ENCODE results near the gene GPR39. TPM values are rescaled to one million over a fixed set of nuclear protein-coding genes. Genes with fewer than 3 reads are reported as not detected.

Gene GPR39
- total RNA-seq, 4 donors from 2014 or later = 0.21 to 1.8 (median 0.22) TPM; not detected in 1

DNA sequence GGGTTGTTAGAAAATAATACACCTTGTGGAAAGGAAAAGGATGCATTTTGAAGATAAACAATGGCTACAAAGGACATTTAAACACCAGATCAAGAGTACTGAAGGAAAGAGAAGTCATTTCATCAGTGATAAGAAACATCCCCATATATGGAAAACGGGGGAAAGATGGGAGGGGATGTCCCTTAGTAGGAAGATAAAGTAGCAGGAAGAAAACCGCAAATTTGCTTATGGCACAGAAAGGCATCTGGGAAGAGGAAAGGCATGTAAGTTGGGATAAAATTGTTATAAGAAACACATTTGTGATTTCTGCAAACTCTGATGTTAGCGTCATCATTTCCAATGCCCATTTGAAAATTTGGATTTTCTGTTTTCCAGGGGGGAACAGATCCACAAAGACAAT, 263.9 kb downstream of the GPR39 start:
- H3K27ac ChIP-seq = no peak overlapping the region
- H3K4me3 ChIP-seq = no peak overlapping the region
- no peak for DNase-seq (ENCODE audit: low spot score in 2 of 2)
- H3K4me1 ChIP-seq = no peaks in the 10 kb centered on the region
- TF ChIP-seq POLR2A (IDR thresholded peaks at IDR 0.05) (no peak), EP300 (IDR thresholded peaks at IDR 0.05) (no peak)
- TF ChIP-seq, protein P1, sequence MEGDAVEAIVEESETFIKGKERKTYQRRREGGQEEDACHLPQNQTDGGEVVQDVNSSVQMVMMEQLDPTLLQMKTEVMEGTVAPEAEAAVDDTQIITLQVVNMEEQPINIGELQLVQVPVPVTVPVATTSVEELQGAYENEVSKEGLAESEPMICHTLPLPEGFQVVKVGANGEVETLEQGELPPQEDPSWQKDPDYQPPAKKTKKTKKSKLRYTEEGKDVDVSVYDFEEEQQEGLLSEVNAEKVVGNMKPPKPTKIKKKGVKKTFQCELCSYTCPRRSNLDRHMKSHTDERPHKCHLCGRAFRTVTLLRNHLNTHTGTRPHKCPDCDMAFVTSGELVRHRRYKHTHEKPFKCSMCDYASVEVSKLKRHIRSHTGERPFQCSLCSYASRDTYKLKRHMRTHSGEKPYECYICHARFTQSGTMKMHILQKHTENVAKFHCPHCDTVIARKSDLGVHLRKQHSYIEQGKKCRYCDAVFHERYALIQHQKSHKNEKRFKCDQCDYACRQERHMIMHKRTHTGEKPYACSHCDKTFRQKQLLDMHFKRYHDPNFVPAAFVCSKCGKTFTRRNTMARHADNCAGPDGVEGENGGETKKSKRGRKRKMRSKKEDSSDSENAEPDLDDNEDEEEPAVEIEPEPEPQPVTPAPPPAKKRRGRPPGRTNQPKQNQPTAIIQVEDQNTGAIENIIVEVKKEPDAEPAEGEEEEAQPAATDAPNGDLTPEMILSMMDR (IDR thresholded peaks at IDR 0.05) = no peak
- no peaks in the 10 kb centered on the region for H3K36me3 ChIP-seq
- no peaks in the 10 kb centered on the region for H3K9me3 ChIP-seq
- no peaks in the 10 kb centered on the region for H3K27me3 ChIP-seq
- 84 to 85% methylated on average over 3 of the region's 3 CpGs for WGBS, 2 donors

DNA sequence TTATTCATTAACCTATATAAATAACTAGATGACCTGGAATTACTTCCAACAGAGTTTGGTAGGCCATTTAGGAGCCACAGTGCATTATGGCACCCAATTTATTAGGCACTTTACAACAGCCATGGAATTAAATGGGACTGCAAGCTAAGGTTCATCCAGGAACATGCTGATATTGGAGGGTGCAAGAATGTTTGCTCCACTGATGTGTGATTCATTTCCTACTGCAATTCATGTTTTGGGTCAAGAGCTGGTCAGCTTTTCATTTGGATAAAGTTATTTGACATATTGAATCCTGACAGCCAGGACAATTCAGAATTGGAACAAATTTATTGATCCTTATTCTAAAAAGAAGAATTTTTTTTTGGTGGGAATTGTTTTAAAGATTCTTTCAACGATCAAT, 265.2 kb downstream of the GPR39 start:
- DNase-seq (ENCODE audit: low spot score in 2 of 2) = no peak
- H3K27me3 ChIP-seq = no peaks in the 10 kb centered on the region
- H3K4me1 ChIP-seq = no peaks in the 10 kb centered on the region
- H3K4me3 ChIP-seq = no peak overlapping the region
- no peaks in the 10 kb centered on the region for H3K36me3 ChIP-seq
- no peaks in the 10 kb centered on the region for H3K9me3 ChIP-seq
- H3K27ac ChIP-seq = no peak overlapping the region
- 64 to 70% methylated on average over 1 of the region's 1 CpG for WGBS, 2 donors
- TF ChIP-seq POLR2A (IDR thresholded peaks at IDR 0.05) (no peak), EP300 (IDR thresholded peaks at IDR 0.05) (no peak)
- TF ChIP-seq, protein P1 (IDR thresholded peaks at IDR 0.05) = no peak

DNA sequence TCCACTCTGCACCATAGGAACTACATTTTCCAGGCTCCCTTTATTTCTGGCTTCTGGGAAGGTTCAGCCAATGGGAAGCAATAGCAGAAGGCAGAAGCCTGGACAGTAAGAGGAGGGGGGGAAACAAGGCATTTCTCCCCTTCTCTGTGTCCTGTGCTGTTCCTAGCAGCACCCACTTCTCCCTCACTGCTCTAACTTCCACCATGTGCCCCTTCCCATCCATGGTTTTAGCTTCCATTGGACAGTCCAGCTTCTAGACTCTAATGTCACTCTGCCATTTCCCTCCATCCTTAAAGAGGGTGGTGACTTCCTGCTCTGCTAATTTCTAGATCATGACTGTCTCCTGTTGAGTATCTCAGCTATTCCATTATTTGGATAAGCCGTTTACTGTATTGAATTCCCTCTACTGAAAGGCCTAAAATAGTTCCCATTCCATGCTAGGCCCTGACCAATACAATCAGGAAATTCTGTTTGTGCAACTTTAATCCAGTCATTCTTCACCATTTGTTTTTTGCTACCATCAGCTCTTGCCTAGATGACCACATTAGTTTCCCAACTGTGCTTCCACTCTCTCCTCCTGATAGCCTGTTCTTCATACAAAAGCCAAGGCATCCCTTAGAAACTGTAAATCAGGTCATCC, 274.2 kb downstream of the GPR39 start:
- Histone ChIP-seq H3K9me3 (no peaks in the 10 kb centered on the region), H3K27ac (no peak overlapping the region), H3K27me3 (no peaks in the 10 kb centered on the region), H3K36me3 (no peaks in the 10 kb centered on the region), H3K4me3 (no peak overlapping the region), H3K4me1 (no peaks in the 10 kb centered on the region)
- DNase-seq (ENCODE audit: low spot score in 2 of 2) = no peak
- 28 to 39% methylated on average over 1 of the region's 1 CpG for WGBS, 2 donors
- TF ChIP-seq EP300 (IDR thresholded peaks at IDR 0.05) = no peak

DNA sequence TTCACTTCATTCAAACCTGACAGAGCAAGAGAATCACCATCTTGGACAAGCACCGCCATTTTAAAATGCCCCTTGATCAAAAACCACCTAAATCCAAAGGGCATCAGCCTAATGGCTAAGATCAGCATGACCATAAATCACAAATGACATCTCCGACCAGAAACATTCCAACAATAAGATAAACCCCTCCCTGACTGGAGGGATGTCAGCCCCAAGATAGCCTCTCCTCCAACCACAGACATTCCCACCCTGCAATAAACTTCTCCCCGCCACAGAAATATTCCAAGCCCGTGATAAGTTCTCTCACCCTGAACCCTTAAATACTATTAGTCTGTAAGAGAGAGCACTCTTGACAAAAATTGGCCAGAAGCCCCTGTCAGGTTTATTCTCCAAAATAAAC, 275.0 kb downstream of the GPR39 start:
- Histone ChIP-seq H3K9me3 (no peaks in the 10 kb centered on the region), H3K27me3 (no peaks in the 10 kb centered on the region), H3K4me1 (no peaks in the 10 kb centered on the region), H3K4me3 (no peak overlapping the region), H3K36me3 (no peaks in the 10 kb centered on the region), H3K27ac (no peak overlapping the region)
- no peak for DNase-seq (ENCODE audit: low spot score in 2 of 2)
- 86 to 91% methylated on average over 4 of the region's 4 CpGs for WGBS, 2 donors
- TF ChIP-seq POLR2A (IDR thresholded peaks at IDR 0.05) = no peak
- TF ChIP-seq, protein P1 (IDR thresholded peaks at IDR 0.05) = no peak
- TF ChIP-seq EP300 (IDR thresholded peaks at IDR 0.05) = no peak

DNA sequence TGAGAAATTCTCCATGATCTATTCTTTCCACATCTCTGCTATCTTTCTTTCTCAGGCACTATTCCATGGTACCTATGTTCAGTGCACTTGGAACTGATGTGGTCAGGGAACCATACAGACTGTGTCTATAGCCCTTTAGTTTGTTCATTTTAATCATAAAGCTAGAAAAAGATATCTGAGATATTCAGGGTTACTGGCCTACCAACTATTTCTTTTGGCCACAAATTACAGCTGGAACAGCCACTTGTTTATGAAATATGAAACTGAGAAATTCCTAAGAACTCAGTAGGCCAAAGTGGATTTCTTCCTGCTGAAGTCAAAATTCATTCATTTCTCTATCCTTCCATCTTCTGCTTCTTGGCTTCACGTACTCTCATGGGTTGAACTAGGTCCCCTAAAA, 276.2 kb downstream of the GPR39 start:
- 54 to 69% methylated on average over 1 of the region's 1 CpG for WGBS, 2 donors

More for the DNA sequence above, 276.2 kb downstream of the GPR39 start:
- no peaks in the 10 kb centered on the region for H3K27me3 ChIP-seq
- no peak overlapping the region for H3K27ac ChIP-seq
- no peak overlapping the region for H3K4me3 ChIP-seq
- no peaks in the 10 kb centered on the region for H3K9me3 ChIP-seq
- peaks cover 0 to 6% (median 0%) of the 10 kb centered on the region in 4 donors for H3K4me1 ChIP-seq
- no peaks in the 10 kb centered on the region for H3K36me3 ChIP-seq
- DNase-seq (ENCODE audit: low spot score in 2 of 2) = no peak
- TF ChIP-seq, protein P1 (IDR thresholded peaks at IDR 0.05) = no peak
- TF ChIP-seq POLR2A (IDR thresholded peaks at IDR 0.05) (no peak), EP300 (IDR thresholded peaks at IDR 0.05) (no peak)

Small RNA genes lying within 50 kb of the gene (small RNA-seq; reads per million reads assigned to genes)
- gene RNU6-175P = not detected

All from tibial nerve (tissue), 4 donors.